PFSK-1 (cell line): Measurements from ENCODE around the gene NR2C2AP.

Experiments used
- POLR2AphosphoS5 ChIP-seq: IDR thresholded peaks from 2 replicates; pipeline ENCODE4 v1.6.1; 2012; ENCODE audit warnings: low read depth, mild to moderate bottlenecking, control low read depth, low read length, moderate library complexity
- SIN3A ChIP-seq: IDR thresholded peaks from 2 replicates; pipeline ENCODE4 v1.6.1; 2012; ENCODE audit warnings: mild to moderate bottlenecking, low read length, moderate library complexity, borderline replicate concordance; ENCODE audit not compliant: insufficient read depth
- TAF1 ChIP-seq: IDR thresholded peaks from 2 replicates; pipeline ENCODE4 v1.6.1; 2012; ENCODE audit warnings: low read length, control low read depth, borderline replicate concordance; ENCODE audit not compliant: insufficient read depth
- TF ChIP-seq, protein P1 (sequence below), 2 experiments: IDR thresholded peaks; 2 replicates each; pipeline versions ENCODE4 v1.6.1 to v1.8.0; 2011 to 2012; ENCODE audit warnings: low read depth in 2 of 2, low read length in 2 of 2, control low read depth in 1 of 2, inconsistent platforms in 1 of 2, mild to moderate bottlenecking in 1 of 2, moderate library complexity in 1 of 2; ENCODE audit not compliant: insufficient read depth in 1 of 2

DNA sequence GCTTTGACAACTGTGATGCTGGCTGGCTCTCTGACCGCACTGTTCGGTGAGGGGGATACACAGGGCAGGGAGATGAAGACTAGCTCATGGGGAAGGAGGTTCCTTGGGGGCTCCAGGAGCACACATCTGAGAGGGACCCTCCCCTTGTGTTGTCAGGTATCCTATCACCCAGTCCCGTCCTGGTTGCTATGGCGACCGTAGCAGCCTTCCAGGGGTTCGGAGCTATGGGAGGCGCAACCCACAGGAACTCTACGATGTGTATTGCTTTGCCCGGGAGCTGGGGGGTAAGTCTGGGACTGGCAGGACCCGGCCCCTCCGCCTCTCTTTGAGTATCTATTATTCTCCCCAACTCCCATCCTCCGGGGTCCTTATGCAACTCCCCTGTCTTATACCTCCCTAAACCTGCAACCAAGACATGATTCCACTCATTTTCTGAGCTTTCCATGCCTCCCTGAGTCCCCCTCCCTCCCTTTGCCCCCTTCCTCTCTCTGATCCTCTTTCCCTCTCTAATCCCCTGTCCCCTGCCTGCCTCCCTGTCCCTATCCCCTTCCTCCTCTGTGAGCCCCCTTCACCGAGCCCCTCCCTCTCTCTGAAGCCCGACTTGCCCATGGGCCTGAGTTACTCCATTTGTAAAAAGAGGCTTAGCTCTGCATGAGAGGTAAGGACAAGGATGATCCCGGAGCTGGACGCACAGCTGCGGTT is 21.1 kb upstream of the NR2C2AP start:
- TF ChIP-seq SIN3A (no peak), POLR2AphosphoS5 (no peak), TAF1 (no peak)
- TF ChIP-seq, protein P1, sequence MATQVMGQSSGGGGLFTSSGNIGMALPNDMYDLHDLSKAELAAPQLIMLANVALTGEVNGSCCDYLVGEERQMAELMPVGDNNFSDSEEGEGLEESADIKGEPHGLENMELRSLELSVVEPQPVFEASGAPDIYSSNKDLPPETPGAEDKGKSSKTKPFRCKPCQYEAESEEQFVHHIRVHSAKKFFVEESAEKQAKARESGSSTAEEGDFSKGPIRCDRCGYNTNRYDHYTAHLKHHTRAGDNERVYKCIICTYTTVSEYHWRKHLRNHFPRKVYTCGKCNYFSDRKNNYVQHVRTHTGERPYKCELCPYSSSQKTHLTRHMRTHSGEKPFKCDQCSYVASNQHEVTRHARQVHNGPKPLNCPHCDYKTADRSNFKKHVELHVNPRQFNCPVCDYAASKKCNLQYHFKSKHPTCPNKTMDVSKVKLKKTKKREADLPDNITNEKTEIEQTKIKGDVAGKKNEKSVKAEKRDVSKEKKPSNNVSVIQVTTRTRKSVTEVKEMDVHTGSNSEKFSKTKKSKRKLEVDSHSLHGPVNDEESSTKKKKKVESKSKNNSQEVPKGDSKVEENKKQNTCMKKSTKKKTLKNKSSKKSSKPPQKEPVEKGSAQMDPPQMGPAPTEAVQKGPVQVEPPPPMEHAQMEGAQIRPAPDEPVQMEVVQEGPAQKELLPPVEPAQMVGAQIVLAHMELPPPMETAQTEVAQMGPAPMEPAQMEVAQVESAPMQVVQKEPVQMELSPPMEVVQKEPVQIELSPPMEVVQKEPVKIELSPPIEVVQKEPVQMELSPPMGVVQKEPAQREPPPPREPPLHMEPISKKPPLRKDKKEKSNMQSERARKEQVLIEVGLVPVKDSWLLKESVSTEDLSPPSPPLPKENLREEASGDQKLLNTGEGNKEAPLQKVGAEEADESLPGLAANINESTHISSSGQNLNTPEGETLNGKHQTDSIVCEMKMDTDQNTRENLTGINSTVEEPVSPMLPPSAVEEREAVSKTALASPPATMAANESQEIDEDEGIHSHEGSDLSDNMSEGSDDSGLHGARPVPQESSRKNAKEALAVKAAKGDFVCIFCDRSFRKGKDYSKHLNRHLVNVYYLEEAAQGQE (IDR thresholded peaks at IDR 0.05; ENCODE audit: insufficient read depth in 1 of 2, low read depth in 2 of 2, low read length in 2 of 2) = no peak
